WTC11 (cell line): ENCODE results near the gene PDGFRB. TPM values are rescaled to one million over a fixed set of nuclear protein-coding genes. Genes with fewer than 3 reads are reported as not detected.
A peak's percentile ranks its signal among the peaks of the same experiment; 100 is the strongest.

Source experiments
- ATAC-seq: fragments of 200-7000 bp; cut with Tn5 transposase; 2 replicates; pipeline ENCODE4 v1.10.0; 2021; ENCODE audit warnings: mild to moderate bottlenecking, moderate library complexity
- CTCF ChIA-PET: fragments of 300-600 bp; sonication (Branson Sonifier 250); formaldehyde crosslinking; loops from one replicate; lab custom pipeline; 2021; ENCODE audit warnings: antibody characterized with exemption; lab: Charles Lee
- POLR2A ChIA-PET: fragments of 350-600 bp; sonication (Branson Sonifier 250); formaldehyde crosslinking; loops from one replicate; lab custom pipeline; 2021; ENCODE audit warnings: antibody characterized with exemption; lab: Charles Lee
- DNase-seq: peaks from one replicate; pipeline ENCODE4 v3.0.0; 2021; ENCODE audit warnings: low spot score
- H3K27ac Mint-ChIP-seq: 2 replicates; pipeline ENCODE4 v1.8.0; 2021; ENCODE audit warnings: mixed read lengths
- H3K27me3 Mint-ChIP-seq: 2 replicates; pipeline ENCODE4 v1.8.0; 2021; ENCODE audit warnings: low read depth, mild to moderate bottlenecking, moderate library complexity, mixed read lengths
- H3K36me3 Mint-ChIP-seq: 2 replicates; pipeline ENCODE4 v1.8.0; 2021; ENCODE audit warnings: mixed read lengths
- H3K4me1 Mint-ChIP-seq: 2 replicates; pipeline ENCODE4 v1.8.0; 2022; ENCODE audit warnings: mixed read lengths
- H3K4me3 Mint-ChIP-seq: 2 replicates; pipeline ENCODE4 v1.8.0; 2021; ENCODE audit warnings: mild to moderate bottlenecking, moderate library complexity, mixed read lengths
- H3K9me3 Mint-ChIP-seq: 2 replicates; pipeline ENCODE4 v1.8.0; 2021; ENCODE audit warnings: mixed read lengths
- ETV6 ChIP-seq: sonication (generic); formaldehyde crosslinking; IDR thresholded peaks from 2 replicates; pipeline ENCODE4 v1.8.1; 2022; ENCODE audit warnings: mild to moderate bottlenecking, missing genetic modification reagents
- IRF2 ChIP-seq: sonication (generic); formaldehyde crosslinking; IDR thresholded peaks from 2 replicates; pipeline ENCODE4 v1.8.0; 2022; ENCODE audit warnings: low read depth, missing genetic modification reagents, borderline replicate concordance
- JUN ChIP-seq: sonication (generic); formaldehyde crosslinking; IDR thresholded peaks from 2 replicates; pipeline ENCODE4 v1.8.0; 2023; ENCODE audit warnings: mild to moderate bottlenecking, missing genetic modification reagents
- NFE2L1 ChIP-seq: sonication (generic); formaldehyde crosslinking; IDR thresholded peaks from 2 replicates; pipeline ENCODE4 v1.8.1; 2023; ENCODE audit warnings: missing genetic modification reagents
- TCF7 ChIP-seq: sonication (generic); formaldehyde crosslinking; IDR thresholded peaks from 2 replicates; pipeline ENCODE4 v1.8.0; 2022; ENCODE audit warnings: mild to moderate bottlenecking, low read depth, missing genetic modification reagents, moderate library complexity
- ZNF121 ChIP-seq: sonication (generic); formaldehyde crosslinking; IDR thresholded peaks from 2 replicates; pipeline ENCODE4 v1.8.0; 2023; ENCODE audit warnings: missing genetic modification reagents
- ZNF263 ChIP-seq: sonication (generic); formaldehyde crosslinking; IDR thresholded peaks from 2 replicates; pipeline ENCODE4 v1.8.1; 2022; ENCODE audit warnings: low read depth, mild to moderate bottlenecking, moderate library complexity, missing genetic modification reagents
- ZNF317 ChIP-seq: sonication (generic); formaldehyde crosslinking; IDR thresholded peaks from 2 replicates; pipeline ENCODE4 v1.8.1; 2023; ENCODE audit warnings: low read depth, mild to moderate bottlenecking, moderate library complexity, missing genetic modification reagents, borderline replicate concordance
- total RNA-seq: library from RNA; stranded (reverse); gene quantifications from 3 replicates; pipeline ENCODE4 v1.2.3, GENCODE V29; 2021
- TF ChIP-seq, protein P1 (sequence below): sonication (generic); formaldehyde crosslinking; IDR thresholded peaks from 2 replicates; pipeline ENCODE4 v1.8.0; 2023; ENCODE audit warnings: mild to moderate bottlenecking, missing genetic modification reagents
- TF ChIP-seq, protein P2 (sequence below): sonication (generic); formaldehyde crosslinking; IDR thresholded peaks from 2 replicates; pipeline ENCODE4 v1.8.1; 2023; ENCODE audit warnings: mild to moderate bottlenecking, moderate library complexity, missing genetic modification reagents
- TF ChIP-seq, protein P3 (sequence below): fragments of 250-450 bp; sonication (Bioruptor Pico); IDR thresholded peaks from 2 replicates; pipeline ENCODE4 v1.9.0; 2021; ENCODE audit warnings: mild to moderate bottlenecking
- TF ChIP-seq, protein P4 (sequence below): sonication (generic); formaldehyde crosslinking; IDR thresholded peaks from 2 replicates; pipeline ENCODE4 v1.8.1; 2022; ENCODE audit warnings: missing genetic modification reagents, borderline replicate concordance
- TF ChIP-seq, protein P5 (sequence below): sonication (generic); formaldehyde crosslinking; IDR thresholded peaks from 2 replicates; pipeline ENCODE4 v1.8.0; 2023; ENCODE audit warnings: missing genetic modification reagents
- TF ChIP-seq, protein P6 (sequence below): sonication (generic); formaldehyde crosslinking; IDR thresholded peaks from 2 replicates; pipeline ENCODE4 v1.8.1; 2023; ENCODE audit warnings: mild to moderate bottlenecking, missing genetic modification reagents, moderate library complexity
- TF ChIP-seq, protein P7 (sequence below): fragments of 250-450 bp; sonication (Bioruptor Pico); IDR thresholded peaks from 2 replicates; pipeline ENCODE4 v1.9.0; 2021; ENCODE audit warnings: moderate library complexity, mild to moderate bottlenecking, inconsistent platforms, borderline replicate concordance
- TF ChIP-seq, protein P8 (sequence below): sonication (generic); formaldehyde crosslinking; conservative IDR thresholded peaks from 2 replicates; pipeline ENCODE4 v1.8.1; 2023; ENCODE audit warnings: mild to moderate bottlenecking, low read depth, missing genetic modification reagents, moderate library complexity

PDGFRB gene
- total RNA-seq, 1 experiment from 2014 or later: 5.1 TPM

DNA sequence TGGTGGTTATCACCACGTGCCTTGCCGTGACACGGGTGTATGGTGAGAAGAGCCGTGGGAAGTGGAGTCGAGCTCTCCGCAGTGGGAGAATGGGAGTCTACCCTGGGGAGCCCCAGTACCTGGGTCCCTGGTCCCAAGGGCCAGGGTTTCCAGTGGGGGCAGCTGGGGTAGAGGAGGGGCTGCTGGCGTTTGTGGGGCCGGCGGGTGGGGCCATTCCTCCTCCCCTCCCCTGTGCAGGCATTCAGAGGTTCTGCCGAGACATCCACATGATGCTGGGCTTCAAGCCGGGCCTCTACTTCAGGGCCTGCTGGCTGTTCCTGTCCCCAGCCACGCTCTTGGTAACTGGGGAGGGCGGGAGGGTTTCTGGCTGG, 48.9 kb upstream of the PDGFRB start (continued):
- TF ChIP-seq, protein P1, sequence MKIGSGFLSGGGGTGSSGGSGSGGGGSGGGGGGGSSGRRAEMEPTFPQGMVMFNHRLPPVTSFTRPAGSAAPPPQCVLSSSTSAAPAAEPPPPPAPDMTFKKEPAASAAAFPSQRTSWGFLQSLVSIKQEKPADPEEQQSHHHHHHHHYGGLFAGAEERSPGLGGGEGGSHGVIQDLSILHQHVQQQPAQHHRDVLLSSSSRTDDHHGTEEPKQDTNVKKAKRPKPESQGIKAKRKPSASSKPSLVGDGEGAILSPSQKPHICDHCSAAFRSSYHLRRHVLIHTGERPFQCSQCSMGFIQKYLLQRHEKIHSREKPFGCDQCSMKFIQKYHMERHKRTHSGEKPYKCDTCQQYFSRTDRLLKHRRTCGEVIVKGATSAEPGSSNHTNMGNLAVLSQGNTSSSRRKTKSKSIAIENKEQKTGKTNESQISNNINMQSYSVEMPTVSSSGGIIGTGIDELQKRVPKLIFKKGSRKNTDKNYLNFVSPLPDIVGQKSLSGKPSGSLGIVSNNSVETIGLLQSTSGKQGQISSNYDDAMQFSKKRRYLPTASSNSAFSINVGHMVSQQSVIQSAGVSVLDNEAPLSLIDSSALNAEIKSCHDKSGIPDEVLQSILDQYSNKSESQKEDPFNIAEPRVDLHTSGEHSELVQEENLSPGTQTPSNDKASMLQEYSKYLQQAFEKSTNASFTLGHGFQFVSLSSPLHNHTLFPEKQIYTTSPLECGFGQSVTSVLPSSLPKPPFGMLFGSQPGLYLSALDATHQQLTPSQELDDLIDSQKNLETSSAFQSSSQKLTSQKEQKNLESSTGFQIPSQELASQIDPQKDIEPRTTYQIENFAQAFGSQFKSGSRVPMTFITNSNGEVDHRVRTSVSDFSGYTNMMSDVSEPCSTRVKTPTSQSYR (CRISPR knock-in tag): no peak
- TF ChIP-seq IRF2 (CRISPR knock-in tag): no peak
- no peak for TF ChIP-seq NFE2L1 (CRISPR knock-in tag)
- TF ChIP-seq, protein P2, sequence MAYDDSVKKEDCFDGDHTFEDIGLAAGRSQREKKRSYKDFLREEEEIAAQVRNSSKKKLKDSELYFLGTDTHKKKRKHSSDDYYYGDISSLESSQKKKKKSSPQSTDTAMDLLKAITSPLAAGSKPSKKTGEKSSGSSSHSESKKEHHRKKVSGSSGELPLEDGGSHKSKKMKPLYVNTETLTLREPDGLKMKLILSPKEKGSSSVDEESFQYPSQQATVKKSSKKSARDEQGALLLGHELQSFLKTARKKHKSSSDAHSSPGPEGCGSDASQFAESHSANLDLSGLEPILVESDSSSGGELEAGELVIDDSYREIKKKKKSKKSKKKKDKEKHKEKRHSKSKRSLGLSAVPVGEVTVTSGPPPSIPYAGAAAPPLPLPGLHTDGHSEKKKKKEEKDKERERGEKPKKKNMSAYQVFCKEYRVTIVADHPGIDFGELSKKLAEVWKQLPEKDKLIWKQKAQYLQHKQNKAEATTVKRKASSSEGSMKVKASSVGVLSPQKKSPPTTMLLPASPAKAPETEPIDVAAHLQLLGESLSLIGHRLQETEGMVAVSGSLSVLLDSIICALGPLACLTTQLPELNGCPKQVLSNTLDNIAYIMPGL (CRISPR knock-in tag): no peak
- TF ChIP-seq, protein P3, sequence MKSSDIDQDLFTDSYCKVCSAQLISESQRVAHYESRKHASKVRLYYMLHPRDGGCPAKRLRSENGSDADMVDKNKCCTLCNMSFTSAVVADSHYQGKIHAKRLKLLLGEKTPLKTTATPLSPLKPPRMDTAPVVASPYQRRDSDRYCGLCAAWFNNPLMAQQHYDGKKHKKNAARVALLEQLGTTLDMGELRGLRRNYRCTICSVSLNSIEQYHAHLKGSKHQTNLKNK (CRISPR knock-in tag): no peak
- TF ChIP-seq, protein P4, sequence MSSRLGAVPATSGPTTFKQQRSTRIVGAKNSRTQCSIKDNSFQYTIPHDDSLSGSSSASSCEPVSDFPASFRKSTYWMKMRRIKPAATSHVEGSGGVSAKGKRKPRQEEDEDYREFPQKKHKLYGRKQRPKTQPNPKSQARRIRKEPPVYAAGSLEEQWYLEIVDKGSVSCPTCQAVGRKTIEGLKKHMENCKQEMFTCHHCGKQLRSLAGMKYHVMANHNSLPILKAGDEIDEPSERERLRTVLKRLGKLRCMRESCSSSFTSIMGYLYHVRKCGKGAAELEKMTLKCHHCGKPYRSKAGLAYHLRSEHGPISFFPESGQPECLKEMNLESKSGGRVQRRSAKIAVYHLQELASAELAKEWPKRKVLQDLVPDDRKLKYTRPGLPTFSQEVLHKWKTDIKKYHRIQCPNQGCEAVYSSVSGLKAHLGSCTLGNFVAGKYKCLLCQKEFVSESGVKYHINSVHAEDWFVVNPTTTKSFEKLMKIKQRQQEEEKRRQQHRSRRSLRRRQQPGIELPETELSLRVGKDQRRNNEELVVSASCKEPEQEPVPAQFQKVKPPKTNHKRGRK: no peak
- TF ChIP-seq, protein P5, sequence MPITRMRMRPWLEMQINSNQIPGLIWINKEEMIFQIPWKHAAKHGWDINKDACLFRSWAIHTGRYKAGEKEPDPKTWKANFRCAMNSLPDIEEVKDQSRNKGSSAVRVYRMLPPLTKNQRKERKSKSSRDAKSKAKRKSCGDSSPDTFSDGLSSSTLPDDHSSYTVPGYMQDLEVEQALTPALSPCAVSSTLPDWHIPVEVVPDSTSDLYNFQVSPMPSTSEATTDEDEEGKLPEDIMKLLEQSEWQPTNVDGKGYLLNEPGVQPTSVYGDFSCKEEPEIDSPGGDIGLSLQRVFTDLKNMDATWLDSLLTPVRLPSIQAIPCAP (CRISPR knock-in tag): no peak

DNA sequence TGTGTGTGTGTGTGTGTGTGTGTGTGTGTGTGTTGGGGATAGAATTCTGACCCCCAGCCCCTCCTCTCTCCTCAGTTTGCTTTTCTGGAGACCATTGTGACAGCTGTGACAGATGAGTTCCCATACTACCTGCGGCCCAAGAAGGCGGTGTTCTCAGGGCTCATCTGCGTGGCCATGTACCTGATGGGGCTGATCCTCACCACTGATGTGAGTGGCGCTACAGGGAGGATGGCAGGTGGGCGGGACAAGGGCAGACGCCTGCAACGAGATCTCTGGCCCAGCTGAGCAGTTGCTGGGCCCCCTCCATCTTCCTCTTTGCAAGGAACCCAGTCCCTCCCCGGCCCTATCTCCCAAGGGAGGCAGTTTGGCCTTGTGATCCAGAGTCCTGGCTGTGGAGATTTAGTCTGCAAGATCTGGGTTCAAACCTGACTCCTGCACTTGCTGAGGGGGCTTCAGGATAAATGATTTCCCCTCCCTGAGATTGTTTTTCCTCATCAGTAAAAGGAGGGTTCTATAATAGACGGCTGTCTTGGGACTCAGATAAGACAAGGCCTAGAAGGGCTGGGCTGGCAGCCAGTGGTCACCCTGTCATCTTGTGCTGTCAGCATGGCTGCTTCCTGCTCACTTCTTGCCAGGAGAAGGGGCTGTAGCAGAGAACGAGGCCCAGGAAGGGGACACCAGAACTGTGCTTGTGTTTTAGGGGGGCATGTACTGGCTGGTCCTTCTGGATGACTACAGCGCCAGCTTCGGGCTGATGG, 48.4 kb upstream of the PDGFRB start:
- CTCF ChIA-PET: interaction anchor here (1.1 kb wide), 1 partner anchor 28 kb away, joined by 4 read pairs; no protein-coding TSS in a partner anchor
- H3K27me3 Mint-ChIP-seq: no peaks in the 10 kb centered on the region; the same call in none of the 2 replicates
- H3K4me3 Mint-ChIP-seq: no peak overlapping the region
- ATAC-seq (peak; percentile 19; the same call in 1 of the 2 replicates), DNase-seq (no peak)
- H3K9me3 Mint-ChIP-seq: no peaks in the 10 kb centered on the region
- H3K4me1 Mint-ChIP-seq: peaks cover 11% of the 10 kb centered on the region
- H3K27ac Mint-ChIP-seq: no peak overlapping the region
- POLR2A ChIA-PET: no interaction called here
- TF ChIP-seq ZNF317 (CRISPR knock-in tag): no peak
- TF ChIP-seq ZNF263 (CRISPR knock-in tag): no peak
- no peak for TF ChIP-seq ZNF121 (CRISPR knock-in tag)
- TF ChIP-seq, protein P6, sequence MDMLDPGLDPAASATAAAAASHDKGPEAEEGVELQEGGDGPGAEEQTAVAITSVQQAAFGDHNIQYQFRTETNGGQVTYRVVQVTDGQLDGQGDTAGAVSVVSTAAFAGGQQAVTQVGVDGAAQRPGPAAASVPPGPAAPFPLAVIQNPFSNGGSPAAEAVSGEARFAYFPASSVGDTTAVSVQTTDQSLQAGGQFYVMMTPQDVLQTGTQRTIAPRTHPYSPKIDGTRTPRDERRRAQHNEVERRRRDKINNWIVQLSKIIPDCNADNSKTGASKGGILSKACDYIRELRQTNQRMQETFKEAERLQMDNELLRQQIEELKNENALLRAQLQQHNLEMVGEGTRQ (CRISPR knock-in tag): no peak
- TF ChIP-seq, protein P7, sequence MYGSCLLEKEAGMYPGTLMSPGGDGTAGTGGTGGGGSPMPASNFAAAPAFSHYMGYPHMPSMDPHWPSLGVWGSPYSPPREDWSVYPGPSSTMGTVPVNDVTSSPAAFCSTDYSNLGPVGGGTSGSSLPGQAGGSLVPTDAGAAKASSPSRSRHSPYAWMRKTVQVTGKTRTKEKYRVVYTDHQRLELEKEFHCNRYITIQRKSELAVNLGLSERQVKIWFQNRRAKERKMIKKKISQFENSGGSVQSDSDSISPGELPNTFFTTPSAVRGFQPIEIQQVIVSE (CRISPR knock-in tag): no peak
- H3K36me3 Mint-ChIP-seq: no peaks in the 10 kb centered on the region

DNA sequence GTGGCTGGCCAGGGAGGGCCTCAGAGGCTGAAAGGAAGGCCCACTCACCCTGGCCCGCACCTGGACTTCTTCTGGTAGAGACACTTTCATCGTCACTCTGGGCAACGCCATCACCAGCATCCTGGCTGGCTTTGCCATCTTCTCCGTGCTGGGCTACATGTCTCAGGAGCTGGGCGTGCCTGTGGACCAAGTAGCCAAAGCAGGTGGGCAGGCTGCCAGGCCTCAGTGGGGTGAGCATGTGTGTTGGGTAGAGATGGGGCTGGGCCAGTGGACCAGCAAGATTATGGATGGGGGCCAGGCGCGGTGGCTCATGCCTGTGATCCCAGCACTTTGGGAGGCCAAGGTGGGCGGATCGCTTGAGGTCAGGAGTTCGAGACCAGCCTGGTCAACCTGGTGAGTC, 46.9 kb upstream of the PDGFRB start:
- CTCF ChIA-PET: interaction anchor here (1.0 kb wide), 1 partner anchor 41 kb away, joined by 3 read pairs; no protein-coding TSS in a partner anchor
- POLR2A ChIA-PET: no interaction called here
- no peaks in the 10 kb centered on the region for H3K9me3 Mint-ChIP-seq
- TF ChIP-seq, protein P1 (CRISPR knock-in tag): no peak
- TF ChIP-seq TCF7 (CRISPR knock-in tag): no peak
- TF ChIP-seq JUN (CRISPR knock-in tag): no peak
- no peak for TF ChIP-seq ETV6 (CRISPR knock-in tag)
- TF ChIP-seq, protein P8, sequence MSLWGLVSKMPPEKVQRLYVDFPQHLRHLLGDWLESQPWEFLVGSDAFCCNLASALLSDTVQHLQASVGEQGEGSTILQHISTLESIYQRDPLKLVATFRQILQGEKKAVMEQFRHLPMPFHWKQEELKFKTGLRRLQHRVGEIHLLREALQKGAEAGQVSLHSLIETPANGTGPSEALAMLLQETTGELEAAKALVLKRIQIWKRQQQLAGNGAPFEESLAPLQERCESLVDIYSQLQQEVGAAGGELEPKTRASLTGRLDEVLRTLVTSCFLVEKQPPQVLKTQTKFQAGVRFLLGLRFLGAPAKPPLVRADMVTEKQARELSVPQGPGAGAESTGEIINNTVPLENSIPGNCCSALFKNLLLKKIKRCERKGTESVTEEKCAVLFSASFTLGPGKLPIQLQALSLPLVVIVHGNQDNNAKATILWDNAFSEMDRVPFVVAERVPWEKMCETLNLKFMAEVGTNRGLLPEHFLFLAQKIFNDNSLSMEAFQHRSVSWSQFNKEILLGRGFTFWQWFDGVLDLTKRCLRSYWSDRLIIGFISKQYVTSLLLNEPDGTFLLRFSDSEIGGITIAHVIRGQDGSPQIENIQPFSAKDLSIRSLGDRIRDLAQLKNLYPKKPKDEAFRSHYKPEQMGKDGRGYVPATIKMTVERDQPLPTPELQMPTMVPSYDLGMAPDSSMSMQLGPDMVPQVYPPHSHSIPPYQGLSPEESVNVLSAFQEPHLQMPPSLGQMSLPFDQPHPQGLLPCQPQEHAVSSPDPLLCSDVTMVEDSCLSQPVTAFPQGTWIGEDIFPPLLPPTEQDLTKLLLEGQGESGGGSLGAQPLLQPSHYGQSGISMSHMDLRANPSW: no peak

More for the DNA sequence above, 46.9 kb upstream of the PDGFRB start:
- no peak overlapping the region for H3K27ac Mint-ChIP-seq
- ATAC-seq (no peak), DNase-seq (no peak)
- no peaks in the 10 kb centered on the region for H3K36me3 Mint-ChIP-seq
- H3K4me1 Mint-ChIP-seq: peaks cover 5% of the 10 kb centered on the region; the same call in 1 of the 2 replicates
- no peaks in the 10 kb centered on the region; the same call in none of the 2 replicates for H3K27me3 Mint-ChIP-seq
- no peak overlapping the region for H3K4me3 Mint-ChIP-seq
